H9 (cell line): ENCODE results near the gene ANKRD55. TPM values are rescaled to one million over a fixed set of nuclear protein-coding genes. Genes with fewer than 3 reads are reported as not detected.

Experiments used
- DNase-seq: peaks from one replicate; pipeline ENCODE4 v3.0.0-alpha.2; 2017
- H2AFZ ChIP-seq: one replicate; pipeline ENCODE4 v1.6.1; 2013; ENCODE audit warnings: mild to moderate bottlenecking, low read length, control low read depth, moderate library complexity
- H2AK5ac ChIP-seq: 2 replicates; pipeline ENCODE4 v1.6.1; 2013; ENCODE audit warnings: low read length, control low read depth, mixed read lengths; ENCODE audit not compliant: insufficient read length
- H2BK120ac ChIP-seq: one replicate; pipeline ENCODE4 v1.6.1; 2013; ENCODE audit warnings: low read depth, mild to moderate bottlenecking, low read length, control low read depth, inconsistent platforms; ENCODE audit not compliant: poor library complexity, severe bottlenecking
- H2BK12ac ChIP-seq: 2 replicates; pipeline ENCODE4 v1.6.1; 2013; ENCODE audit warnings: low read length, control low read depth, mixed read lengths, low read depth; ENCODE audit not compliant: insufficient read length
- H2BK15ac ChIP-seq: 2 replicates; pipeline ENCODE4 v1.6.1; 2013; ENCODE audit warnings: low read depth, low read length, control low read depth
- H2BK20ac ChIP-seq: one replicate; pipeline ENCODE4 v1.6.1; 2013; ENCODE audit warnings: low read depth, mild to moderate bottlenecking, low read length, control low read depth, inconsistent platforms; ENCODE audit not compliant: poor library complexity, severe bottlenecking
- H2BK5ac ChIP-seq: 2 replicates; pipeline ENCODE4 v1.6.1; 2013; ENCODE audit warnings: low read length, control low read depth, mixed read lengths; ENCODE audit not compliant: insufficient read length
- H3K14ac ChIP-seq: 2 replicates; pipeline ENCODE4 v1.6.1; 2013; ENCODE audit warnings: low read length, control low read depth; ENCODE audit not compliant: insufficient read depth
- H3K18ac ChIP-seq: 2 replicates; pipeline ENCODE4 v1.6.1; 2013; ENCODE audit warnings: low read depth, mild to moderate bottlenecking, mixed read lengths, low read length, control low read depth; ENCODE audit not compliant: insufficient read length
- H3K23ac ChIP-seq: 2 replicates; pipeline ENCODE4 v1.6.1; 2013; ENCODE audit warnings: low read length, control low read depth, mixed read lengths, low read depth; ENCODE audit not compliant: insufficient read length
- H3K23me2 ChIP-seq: 2 replicates; pipeline ENCODE4 v1.6.1; 2013; ENCODE audit warnings: low read depth, mild to moderate bottlenecking, mixed read lengths, low read length, control low read depth; ENCODE audit not compliant: insufficient read length, poor library complexity, severe bottlenecking
- H3K27ac ChIP-seq: 2 replicates; pipeline ENCODE4 v1.5.1; 2013; ENCODE audit warnings: low read length, control low read depth, mixed read lengths, low read depth; ENCODE audit not compliant: insufficient read length
- H3K27me3 ChIP-seq: 2 replicates; pipeline ENCODE4 v1.6.1; 2013; ENCODE audit warnings: low read length, control low read depth, inconsistent platforms; ENCODE audit not compliant: insufficient read depth
- H3K4ac ChIP-seq: 2 replicates; pipeline ENCODE4 v1.6.1; 2013; ENCODE audit warnings: low read depth, mild to moderate bottlenecking, control low read depth, inconsistent platforms, low read length, moderate library complexity
- H3K4me1 ChIP-seq: 2 replicates; pipeline ENCODE4 v1.6.1; 2013; ENCODE audit warnings: low read length, control low read depth, inconsistent platforms; ENCODE audit not compliant: insufficient read depth
- H3K4me2 ChIP-seq: 2 replicates; pipeline ENCODE4 v1.6.1; 2013; ENCODE audit warnings: low read length, control low read depth, mixed read lengths; ENCODE audit not compliant: insufficient read length, insufficient read depth
- H3K56ac ChIP-seq: 2 replicates; pipeline ENCODE4 v1.6.1; 2013; ENCODE audit warnings: low read depth, mild to moderate bottlenecking, mixed read lengths, low read length, control low read depth; ENCODE audit not compliant: insufficient read length
- H3K79me1 ChIP-seq: 2 replicates; pipeline ENCODE4 v1.6.1; 2013; ENCODE audit warnings: low read depth, mild to moderate bottlenecking, moderate library complexity, low read length, control low read depth, inconsistent platforms; ENCODE audit not compliant: insufficient read depth, poor library complexity, severe bottlenecking
- H3K79me2 ChIP-seq: 2 replicates; pipeline ENCODE4 v1.6.1; 2013; ENCODE audit warnings: low read length, control low read depth, inconsistent platforms; ENCODE audit not compliant: insufficient read depth
- H3K9ac ChIP-seq: 2 replicates; pipeline ENCODE4 v1.6.1; 2013; ENCODE audit warnings: low read length, control low read depth, mixed read lengths; ENCODE audit not compliant: insufficient read length; ENCODE audit errors: extremely low read depth
- H3K9me3 ChIP-seq: one replicate; pipeline ENCODE4 v1.6.1; 2013; ENCODE audit warnings: low read depth, low read length, inconsistent platforms; ENCODE audit not compliant: control insufficient read depth
- H3T11ph ChIP-seq: one replicate; pipeline ENCODE4 v1.6.1; 2013; ENCODE audit warnings: mild to moderate bottlenecking, low read length, control low read depth, inconsistent platforms
- H4K20me1 ChIP-seq: one replicate; pipeline ENCODE4 v1.6.1; 2013; ENCODE audit not compliant: control insufficient read depth, insufficient read length, insufficient read depth
- H4K5ac ChIP-seq: 2 replicates; pipeline ENCODE4 v1.6.1; 2013; ENCODE audit warnings: low read depth, mild to moderate bottlenecking, mixed read lengths, low read length, control low read depth; ENCODE audit not compliant: insufficient read length
- H4K8ac ChIP-seq: replicated peaks from 2 replicates; pipeline ENCODE4 v1.6.1; 2013; ENCODE audit warnings: low read length, control low read depth, mixed read lengths, low read depth; ENCODE audit not compliant: insufficient read length
- H4K91ac ChIP-seq: 2 replicates; pipeline ENCODE4 v1.6.1; 2013; ENCODE audit warnings: low read depth, mild to moderate bottlenecking, moderate library complexity, mixed read lengths, low read length, control low read depth; ENCODE audit not compliant: insufficient read length
- H3K27ac Mint-ChIP-seq, 3 experiments: 2 replicates in 2 of 3; 3 replicates in 1 of 3; pipeline ENCODE4 v1.8.0; 2020 to 2021; ENCODE audit warnings: mixed read lengths in 3 of 3, mild to moderate bottlenecking in 1 of 3, moderate library complexity in 1 of 3
- H3K27me3 Mint-ChIP-seq: 2 replicates; pipeline ENCODE4 v1.8.0; 2021; ENCODE audit warnings: low read depth, mild to moderate bottlenecking, moderate library complexity, mixed read lengths
- H3K36me3 Mint-ChIP-seq, 3 experiments: 2 replicates in 2 of 3; 3 replicates in 1 of 3; pipeline ENCODE4 v1.8.0; 2020 to 2021; ENCODE audit warnings: low read depth in 3 of 3, mixed read lengths in 3 of 3; ENCODE audit not compliant: insufficient read depth in 1 of 3
- H3K4me1 Mint-ChIP-seq, 2 experiments: 2 replicates each; pipeline ENCODE4 v1.8.0; 2020; ENCODE audit warnings: mixed read lengths in 2 of 2
- H3K4me3 Mint-ChIP-seq, 2 experiments: 2 replicates in 1 of 2; 3 replicates in 1 of 2; pipeline ENCODE4 v1.8.0; 2020 to 2021; ENCODE audit warnings: mild to moderate bottlenecking in 2 of 2, mixed read lengths in 2 of 2, moderate library complexity in 1 of 2
- H3K9me3 Mint-ChIP-seq, 2 experiments: 2 replicates in 1 of 2; 3 replicates in 1 of 2; pipeline ENCODE4 v1.8.0; 2020; ENCODE audit warnings: mild to moderate bottlenecking in 2 of 2, mixed read lengths in 2 of 2, moderate library complexity in 1 of 2
- total RNA-seq: library from RNA; stranded (reverse); gene quantifications from 2 replicates; pipeline ENCODE4 v1.2.1, GENCODE V29; 2021
- TF ChIP-seq, protein P1 (sequence below): fragments of 200-600 bp; sonication (generic); conservative IDR thresholded peaks from 3 replicates; pipeline ENCODE4 v1.8.0; 2021; ENCODE audit warnings: antibody characterized with exemption, mild to moderate bottlenecking

Gene ANKRD55
- total RNA-seq, 1 experiment from 2014 or later = not detected

DNA sequence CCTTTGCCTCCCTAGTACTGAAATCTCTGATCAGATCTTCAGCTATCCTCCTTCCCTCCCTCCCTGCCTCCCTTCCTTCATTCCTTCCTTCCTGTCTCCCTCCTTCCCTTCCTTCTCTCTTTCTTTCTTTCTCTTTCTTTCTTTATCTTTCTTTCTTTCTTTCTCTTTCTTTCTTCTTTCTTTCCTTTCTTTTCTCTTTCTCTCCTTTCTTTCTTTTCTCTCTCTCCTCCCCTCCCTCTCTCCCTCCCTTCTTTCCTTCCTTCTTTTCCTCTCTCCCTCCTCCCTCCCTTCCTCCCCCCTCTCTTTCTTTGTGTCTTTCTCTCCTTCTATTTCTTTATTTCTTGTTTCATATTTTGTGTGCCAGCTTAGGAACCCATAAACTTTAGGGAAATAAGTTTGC, 23.9 kb upstream of the ANKRD55 start:
- H3K56ac ChIP-seq = no peak overlapping the region

More for the DNA sequence above, 23.9 kb upstream of the ANKRD55 start:
- H2BK5ac ChIP-seq = no peak overlapping the region
- H3K14ac ChIP-seq = no peak overlapping the region
- H4K8ac ChIP-seq = no peak overlapping the region
- H3K79me1 ChIP-seq = no peaks in the 10 kb centered on the region
- no peaks in the 10 kb centered on the region for H3K4me1 Mint-ChIP-seq
- no peak overlapping the region for H2BK15ac ChIP-seq
- no peaks in the 10 kb centered on the region for H3K9me3 ChIP-seq
- H4K20me1 ChIP-seq = no peaks in the 10 kb centered on the region
- H3K18ac ChIP-seq = no peak overlapping the region
- H2AFZ ChIP-seq = no peak overlapping the region
- DNase-seq = no peak
- peaks cover 2% of the 10 kb centered on the region; the same call in 1 of the 2 replicates for H3K27me3 Mint-ChIP-seq
- H3K9me3 Mint-ChIP-seq = peaks cover 0 to 8% of the 10 kb centered on the region in 2 experiments; a peak in 3 of 5 replicates
- no peak overlapping the region for H4K91ac ChIP-seq
- H3K9ac ChIP-seq = no peak overlapping the region
- no peak overlapping the region for H2BK12ac ChIP-seq
- no peak overlapping the region for H2BK120ac ChIP-seq
- no peaks in the 10 kb centered on the region for H3K23me2 ChIP-seq
- TF ChIP-seq, protein P1, sequence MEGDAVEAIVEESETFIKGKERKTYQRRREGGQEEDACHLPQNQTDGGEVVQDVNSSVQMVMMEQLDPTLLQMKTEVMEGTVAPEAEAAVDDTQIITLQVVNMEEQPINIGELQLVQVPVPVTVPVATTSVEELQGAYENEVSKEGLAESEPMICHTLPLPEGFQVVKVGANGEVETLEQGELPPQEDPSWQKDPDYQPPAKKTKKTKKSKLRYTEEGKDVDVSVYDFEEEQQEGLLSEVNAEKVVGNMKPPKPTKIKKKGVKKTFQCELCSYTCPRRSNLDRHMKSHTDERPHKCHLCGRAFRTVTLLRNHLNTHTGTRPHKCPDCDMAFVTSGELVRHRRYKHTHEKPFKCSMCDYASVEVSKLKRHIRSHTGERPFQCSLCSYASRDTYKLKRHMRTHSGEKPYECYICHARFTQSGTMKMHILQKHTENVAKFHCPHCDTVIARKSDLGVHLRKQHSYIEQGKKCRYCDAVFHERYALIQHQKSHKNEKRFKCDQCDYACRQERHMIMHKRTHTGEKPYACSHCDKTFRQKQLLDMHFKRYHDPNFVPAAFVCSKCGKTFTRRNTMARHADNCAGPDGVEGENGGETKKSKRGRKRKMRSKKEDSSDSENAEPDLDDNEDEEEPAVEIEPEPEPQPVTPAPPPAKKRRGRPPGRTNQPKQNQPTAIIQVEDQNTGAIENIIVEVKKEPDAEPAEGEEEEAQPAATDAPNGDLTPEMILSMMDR = no peak
- H3K4me3 Mint-ChIP-seq = no peak overlapping the region
- H3K23ac ChIP-seq = no peak overlapping the region
- no peaks in the 10 kb centered on the region for H3K27me3 ChIP-seq
- no peaks in the 10 kb centered on the region for H3K79me2 ChIP-seq
- no peak overlapping the region for H2AK5ac ChIP-seq
- no peak overlapping the region for H2BK20ac ChIP-seq
- no peak overlapping the region for H4K5ac ChIP-seq
- no peak overlapping the region for H3K4me2 ChIP-seq
- H3K4ac ChIP-seq = no peak overlapping the region
- H3K27ac Mint-ChIP-seq = no peak overlapping the region
- H3K4me1 ChIP-seq = no peaks in the 10 kb centered on the region
- H3K36me3 Mint-ChIP-seq = peaks cover 0 to 8% (median 7%) of the 10 kb centered on the region in 3 experiments; a peak in 3 of 7 replicates
- H3T11ph ChIP-seq = no peak overlapping the region
- no peak overlapping the region for H3K27ac ChIP-seq
